ENCODE results near the gene GPR161.
"Not testable (repeated sequence)": the region's sequence is repeated elsewhere in the genome, so short reads cannot be mapped to it uniquely, and the experiment has no call there.

Gene GPR161

GRCh38 chr1:168085401-168085872 lies 51.3 kb downstream of the GPR161 start:
- DNase-seq, result no peak

- peak in 5 of 6 experiments; percentile 12 to 57 (median 26) for DNase-seq
Measured at GRCh38 chr1:168084396-168085231, 52.1 kb downstream of the GPR161 start.

- no peak for DNase-seq
Measured at GRCh38 chr1:168083456-168084325, 53.0 kb downstream of the GPR161 start.

- peak in 5 of 6 experiments; percentile 1 to 62 (median 32) for DNase-seq
Measured at GRCh38 chr1:168082008-168082876, 54.5 kb downstream of the GPR161 start.

GRCh38 chr1:168081373-168082007 lies 55.2 kb downstream of the GPR161 start:
- DNase-seq, result no peak

- no peak for DNase-seq
Measured at GRCh38 chr1:168079761-168080160, 57.0 kb downstream of the GPR161 start.

GRCh38 chr1:168069384-168069783 lies 67.3 kb downstream of the GPR161 start:
- DNase-seq, result no peak

GRCh38 chr1:168065506-168065905 lies 71.2 kb downstream of the GPR161 start:
- no peak for DNase-seq

- no peak for DNase-seq
Measured at GRCh38 chr1:168064216-168064615, 72.5 kb downstream of the GPR161 start.

- DNase-seq, result no peak
Measured at GRCh38 chr1:168057921-168058320, 78.8 kb downstream of the GPR161 start.

- no peak for DNase-seq
Measured at GRCh38 chr1:168057355-168057754, 79.4 kb downstream of the GPR161 start.

GRCh38 chr1:168056152-168056551 lies 80.6 kb downstream of the GPR161 start:
- not testable (repeated sequence) for DNase-seq

- DNase-seq, result no peak
Measured at GRCh38 chr1:168054117-168054516, 82.6 kb downstream of the GPR161 start.

- no peak for DNase-seq
Measured at GRCh38 chr1:168053681-168054080, 83.0 kb downstream of the GPR161 start.

GRCh38 chr1:168050880-168051279 lies 85.8 kb downstream of the GPR161 start:
- no peak for DNase-seq

GRCh38 chr1:168050307-168050706 lies 86.4 kb downstream of the GPR161 start:
- DNase-seq, result no peak

GRCh38 chr1:168045311-168045710 lies 91.4 kb downstream of the GPR161 start:
- DNase-seq, result no peak

GRCh38 chr1:168042362-168042761 lies 94.4 kb downstream of the GPR161 start:
- DNase-seq, result no peak

- no peak for DNase-seq
Measured at GRCh38 chr1:168035345-168035744, 101.4 kb downstream of the GPR161 start.

- DNase-seq, result no peak
Measured at GRCh38 chr1:168032029-168032428, 104.7 kb downstream of the GPR161 start.

- no peak for DNase-seq
Measured at GRCh38 chr1:168031627-168032026, 105.1 kb downstream of the GPR161 start.

- DNase-seq, result no peak
Measured at GRCh38 chr1:168031198-168031597, 105.5 kb downstream of the GPR161 start.
